ENCODE results near the gene KIF18B.
A peak's percentile ranks its signal among the peaks of the same experiment; 100 is the strongest.

Gene KIF18B

DNA sequence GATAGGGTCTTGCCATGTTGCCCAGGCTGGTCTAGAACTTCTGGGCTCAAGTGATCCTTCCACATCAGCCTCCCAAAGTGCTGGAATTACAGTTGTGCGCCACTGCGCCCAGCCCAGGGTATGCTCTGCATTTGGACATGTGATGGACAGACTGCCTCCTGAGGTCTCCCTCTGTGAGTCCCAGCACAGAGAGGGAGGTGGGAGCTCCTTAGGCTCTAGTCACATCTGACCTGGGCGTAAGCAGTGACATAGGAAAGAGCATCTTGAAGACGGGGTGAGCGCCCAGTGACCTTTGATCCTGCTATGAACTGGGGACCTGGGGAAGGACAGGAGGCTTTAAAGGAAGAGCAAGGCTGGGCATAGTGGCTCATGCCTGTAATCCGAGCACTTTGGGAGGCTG is 30.1 kb downstream of the KIF18B start:
- no peak for DNase-seq

DNA sequence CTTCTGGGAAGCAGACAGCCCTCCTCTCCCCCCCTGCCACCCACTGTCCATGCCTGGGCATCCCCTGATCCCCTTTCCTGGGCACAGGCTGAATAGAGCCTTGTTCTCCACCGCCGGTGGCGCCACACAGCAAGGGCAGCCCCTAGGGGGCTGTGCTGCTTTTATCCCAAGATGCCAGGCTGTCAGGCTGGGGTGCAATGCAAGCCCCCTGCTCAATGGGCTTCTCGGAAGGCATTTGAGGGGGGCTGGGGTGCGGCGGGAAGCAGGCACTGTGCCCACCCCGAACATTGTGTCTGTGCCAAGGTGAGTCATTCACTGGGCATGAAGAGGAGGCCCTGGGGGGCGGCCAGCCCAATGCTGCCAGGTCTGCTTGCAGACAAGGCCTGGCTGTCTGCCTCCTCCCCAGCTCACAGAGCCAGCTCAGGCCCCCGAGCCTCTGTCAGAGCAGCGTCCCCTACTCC is 30.8 kb downstream of the KIF18B start:
- no peak for DNase-seq

DNA sequence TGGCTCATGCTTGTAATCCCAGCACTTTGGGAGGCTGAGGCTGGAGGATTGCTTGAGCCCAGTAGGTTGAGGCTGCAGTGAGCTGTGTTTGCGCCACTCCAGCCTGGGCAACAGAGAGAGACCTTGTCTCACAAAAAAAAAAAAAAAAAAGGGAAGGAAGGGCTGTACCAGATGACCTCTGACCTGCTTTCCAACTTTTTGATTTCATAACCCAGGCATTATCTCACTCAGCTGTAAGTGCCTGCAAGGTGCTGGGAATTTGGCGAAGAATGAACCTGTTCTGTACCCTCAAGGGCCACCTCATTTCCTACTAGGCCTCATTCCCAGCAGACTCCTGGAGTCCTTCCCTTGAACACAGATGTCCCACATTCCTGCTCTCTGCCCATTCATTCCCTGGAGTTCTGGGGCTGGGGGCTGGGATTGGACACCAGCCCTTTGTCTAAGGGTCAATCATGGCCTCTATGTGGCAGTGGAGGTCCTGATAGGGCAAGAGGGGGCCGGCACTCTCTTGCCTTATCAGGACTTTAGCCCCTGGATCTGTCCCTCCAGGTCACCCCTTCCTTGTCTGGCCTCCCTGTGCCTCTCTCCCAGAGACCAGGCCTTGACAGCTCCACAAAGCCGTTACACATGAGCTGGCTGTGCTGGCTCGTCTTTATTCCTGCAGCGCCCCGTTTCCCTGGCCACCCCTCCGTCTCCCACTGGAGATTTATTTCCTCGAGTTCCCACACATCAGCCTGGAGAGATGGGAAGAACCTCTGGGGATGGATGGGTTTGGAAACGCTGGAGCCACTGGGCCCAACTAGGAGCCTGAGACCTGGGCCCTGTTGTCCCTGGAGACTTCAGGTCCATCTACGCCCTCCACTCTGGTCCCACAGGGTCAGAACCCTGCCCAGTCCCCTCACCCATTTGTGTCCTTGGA is 31.5 kb downstream of the KIF18B start:
- DNase-seq, result no peak

DNA sequence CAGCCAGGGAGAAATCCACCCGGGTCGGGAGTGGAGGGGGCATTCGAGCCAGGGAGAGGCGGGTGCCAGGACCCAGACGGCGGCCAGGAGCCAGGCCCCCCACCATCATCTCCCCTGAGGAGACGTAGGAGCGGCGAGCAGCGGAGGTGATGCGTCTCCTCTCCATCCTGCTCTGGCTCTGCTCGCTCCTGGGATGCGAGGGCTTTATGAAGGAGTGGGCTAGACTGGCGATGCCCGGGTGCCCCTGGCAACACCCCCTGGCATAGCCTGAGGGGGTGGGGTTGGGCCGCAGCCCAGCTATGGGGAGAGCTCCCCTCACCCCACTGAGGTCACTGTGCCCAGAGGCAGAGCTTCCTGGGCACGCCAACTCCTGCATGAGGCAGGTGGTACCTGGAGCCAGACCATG is 32.2 kb downstream of the KIF18B start, which contains the start of gene GFAP:
Gene GFAP, minus strand, starts transcription at position 180 of the 406 bp plus-strand sequence. Its CDS starts 14 bp downstream, at position 166.
- no peak for DNase-seq

DNA sequence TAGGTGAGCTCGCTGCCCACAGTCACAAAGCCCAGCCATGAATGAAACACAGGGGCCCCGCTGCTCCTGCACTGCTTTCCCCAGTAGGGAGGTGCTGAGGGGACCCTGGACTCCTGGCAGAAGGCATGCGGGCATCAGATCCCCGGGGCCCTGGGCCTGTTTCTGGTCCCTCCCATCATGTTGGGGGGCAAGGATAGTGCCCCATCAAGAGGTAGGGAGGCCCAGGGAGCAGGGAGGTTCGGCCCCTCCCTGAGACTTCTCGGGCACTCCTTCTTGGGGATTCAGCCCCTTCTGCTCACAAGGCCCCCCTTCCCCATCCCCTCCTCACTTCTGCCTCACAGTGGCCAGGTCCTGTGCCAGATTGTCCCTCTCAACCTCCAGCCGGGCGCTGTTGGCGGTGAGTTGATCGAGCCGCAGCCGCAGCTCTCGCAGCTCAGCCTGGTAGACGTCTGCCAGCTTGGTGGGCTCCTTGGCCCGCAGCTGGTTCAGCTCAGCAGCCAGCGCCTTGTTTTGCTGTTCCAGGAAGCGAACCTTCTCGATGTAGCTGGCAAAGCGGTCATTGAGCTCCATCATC is 32.8 kb downstream of the KIF18B start:
- no peak for DNase-seq

DNA sequence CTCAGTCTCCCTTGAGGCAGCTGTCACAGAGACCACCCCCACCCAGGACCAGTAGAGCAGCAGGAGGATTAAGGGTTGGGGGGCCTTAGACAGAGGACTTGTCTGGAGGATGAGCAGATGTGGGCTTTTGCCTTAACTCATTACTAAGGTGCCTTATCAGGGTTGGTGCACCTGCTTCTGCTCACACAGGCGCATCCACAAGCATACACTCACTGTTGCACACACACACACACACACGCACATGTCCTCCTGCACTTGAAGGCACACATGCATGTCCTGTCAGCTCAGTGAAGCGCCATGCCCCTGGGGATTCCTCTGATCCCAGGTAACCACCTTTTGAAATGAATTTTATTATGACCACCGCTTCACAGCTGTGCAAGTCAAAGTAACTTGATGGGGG is 33.4 kb downstream of the KIF18B start:
- no peak for DNase-seq

DNA sequence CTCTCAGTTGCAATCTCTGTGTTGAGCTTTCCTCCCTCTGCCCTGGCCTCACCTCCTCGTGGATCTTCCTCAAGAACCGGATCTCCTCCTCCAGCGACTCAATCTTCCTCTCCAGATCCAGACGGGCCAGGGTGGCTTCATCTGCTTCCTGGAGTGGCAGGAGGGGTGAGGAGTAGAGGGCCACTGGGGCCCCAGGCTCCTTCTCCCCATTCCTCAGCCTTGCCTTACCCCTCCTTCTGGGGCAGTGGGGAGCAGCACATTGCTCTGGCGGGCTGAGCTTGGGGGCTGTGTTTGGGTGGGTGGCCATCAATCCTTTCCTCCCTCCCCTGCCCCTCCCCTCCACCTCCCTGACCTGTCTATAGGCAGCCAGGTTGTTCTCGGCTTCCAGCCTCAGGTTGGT is 33.9 kb downstream of the KIF18B start:
- no peak for DNase-seq

DNA sequence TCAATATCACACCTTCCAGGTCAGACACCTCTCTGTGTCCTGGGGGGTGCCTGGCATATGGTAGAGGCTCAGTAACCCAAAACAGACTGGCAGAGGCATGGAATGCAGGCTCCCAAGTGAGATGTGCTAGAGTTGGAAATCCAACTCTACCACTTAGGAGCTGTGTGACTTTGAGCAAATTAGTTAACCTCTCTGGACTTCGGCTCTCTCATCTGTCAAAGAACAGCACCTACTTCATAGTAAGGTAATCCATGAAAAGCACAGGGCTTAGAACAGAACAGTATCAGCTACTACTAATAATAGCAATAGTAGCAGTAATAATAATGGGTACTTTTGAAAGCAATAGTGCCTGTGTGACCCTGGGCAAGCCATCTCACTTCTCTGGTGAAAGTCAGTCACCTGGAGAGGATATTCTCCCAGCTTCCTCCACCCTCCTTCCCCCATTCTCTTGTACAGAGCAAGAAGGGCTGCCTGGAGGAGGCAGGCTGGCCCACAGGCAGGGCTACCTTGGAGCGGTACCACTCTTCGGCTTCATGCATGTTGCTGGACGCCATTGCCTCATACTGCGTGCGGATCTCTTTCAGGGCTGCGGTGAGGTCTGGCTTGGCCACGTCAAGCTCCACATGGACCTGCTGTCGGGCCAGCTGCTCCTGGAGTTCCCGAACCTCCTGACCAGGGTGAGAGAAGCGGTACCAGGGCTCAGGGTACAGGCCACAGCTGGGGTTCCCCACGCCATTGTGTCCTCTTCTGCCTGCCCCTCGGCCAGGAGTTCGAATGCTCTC is 34.6 kb downstream of the KIF18B start:
- DNase-seq, result no peak

DNA sequence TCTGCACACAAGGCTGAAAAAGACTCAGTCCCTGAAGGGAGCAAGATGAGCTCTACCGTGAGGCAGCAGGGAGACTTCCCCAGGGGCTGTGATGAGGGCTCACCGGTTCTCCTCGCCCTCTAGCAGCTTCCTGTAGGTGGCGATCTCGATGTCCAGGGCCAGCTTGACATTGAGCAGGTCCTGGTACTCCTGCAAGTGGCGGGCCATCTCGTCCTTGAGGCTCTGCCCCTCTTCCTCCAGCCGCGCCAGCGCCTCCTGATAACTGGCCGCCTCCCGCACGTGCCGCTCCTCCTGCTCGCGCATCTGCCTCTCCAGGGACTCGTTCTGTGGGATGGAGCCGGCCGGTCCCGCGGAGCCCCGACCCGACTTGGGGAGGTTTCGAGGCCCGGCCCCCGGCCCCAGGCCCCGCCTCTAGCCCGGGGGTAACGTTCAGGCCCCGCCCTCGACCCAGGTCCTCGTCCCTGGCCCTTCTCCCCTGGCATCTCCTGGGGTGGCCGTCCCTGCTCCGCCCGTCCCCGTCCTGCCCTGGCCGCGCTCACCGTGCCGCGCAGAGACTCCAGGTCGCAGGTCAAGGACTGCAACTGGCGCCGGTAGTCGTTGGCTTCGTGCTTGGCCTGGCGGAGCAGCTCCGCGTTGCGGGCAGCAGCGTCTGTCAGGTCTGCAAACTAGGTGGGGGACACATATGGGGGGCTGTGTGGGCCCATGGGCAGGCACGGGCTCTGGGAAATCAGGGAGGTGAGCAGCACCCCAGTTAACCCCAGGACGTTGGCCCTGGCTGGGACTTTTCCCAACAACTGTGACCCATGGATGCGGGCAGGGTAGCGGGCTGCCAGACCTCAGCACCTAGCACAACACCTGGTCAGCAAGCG is 36.2 kb downstream of the KIF18B start:
- peak; percentile 58 to 62 for DNase-seq

DNA sequence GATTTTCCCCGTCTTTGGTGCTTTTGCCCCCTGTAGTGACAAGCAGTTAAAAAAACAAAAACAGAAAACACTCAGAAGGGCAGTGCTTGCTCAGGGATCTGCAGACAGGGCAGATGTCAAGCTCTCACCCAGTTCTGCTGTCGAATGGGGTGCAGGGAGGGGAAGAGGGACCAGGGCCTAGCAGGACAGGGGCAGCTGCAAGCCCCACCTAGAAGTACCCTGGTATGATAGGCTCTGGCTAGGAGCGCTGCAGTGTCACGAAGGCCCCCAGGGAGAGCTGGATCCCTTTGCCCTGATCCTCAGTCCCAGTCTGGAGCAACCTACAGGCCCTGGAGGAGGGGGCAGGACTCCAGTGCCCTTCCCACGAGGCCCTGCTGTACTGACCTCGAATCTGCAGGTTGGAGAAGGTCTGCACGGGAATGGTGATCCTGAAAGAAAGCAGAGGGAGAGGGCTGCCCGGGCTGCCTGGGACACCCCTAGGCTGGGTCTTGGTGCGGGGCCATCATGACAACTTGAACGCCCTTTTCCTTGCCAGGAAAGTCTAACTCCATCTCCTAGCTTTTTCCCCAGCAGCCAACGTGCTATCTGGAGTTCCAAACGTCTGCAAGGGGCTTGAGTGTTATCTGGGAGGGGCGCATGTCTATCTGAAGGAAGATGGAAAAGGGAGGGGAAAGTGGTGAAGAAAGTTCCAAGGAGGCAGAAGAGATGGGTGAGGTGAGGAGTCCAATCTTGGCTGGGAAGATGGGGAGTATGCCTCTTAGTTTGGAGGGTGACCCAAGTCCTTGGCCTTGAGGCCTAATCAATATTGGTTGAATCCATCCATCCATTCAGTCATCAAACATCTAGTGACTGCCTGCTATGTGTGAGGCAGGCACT is 37.1 kb downstream of the KIF18B start:
- no peak for DNase-seq

DNA sequence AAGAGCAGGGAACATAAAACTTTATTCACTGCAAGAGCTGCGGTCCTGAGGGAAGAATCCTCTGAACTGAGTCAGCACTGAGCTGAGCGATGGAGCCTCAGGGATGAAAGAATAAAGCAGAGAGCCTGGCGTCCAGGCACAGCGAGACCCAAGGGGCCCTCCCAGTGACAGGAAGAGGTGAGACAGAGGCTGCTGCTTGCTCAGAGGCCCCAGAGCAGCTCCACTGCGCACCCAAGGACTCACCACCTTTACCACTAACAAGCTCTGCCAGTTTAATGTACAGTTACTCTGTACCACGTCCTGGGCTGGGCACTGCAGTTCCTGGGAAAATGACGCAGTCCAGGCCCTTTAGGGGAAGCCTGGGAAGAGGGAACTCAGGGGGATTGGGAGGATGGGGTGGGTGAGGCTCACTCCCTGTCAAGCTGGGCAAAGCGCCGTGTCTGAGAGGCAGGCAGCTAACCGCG is 37.9 kb downstream of the KIF18B start:
- no peak for DNase-seq

DNA sequence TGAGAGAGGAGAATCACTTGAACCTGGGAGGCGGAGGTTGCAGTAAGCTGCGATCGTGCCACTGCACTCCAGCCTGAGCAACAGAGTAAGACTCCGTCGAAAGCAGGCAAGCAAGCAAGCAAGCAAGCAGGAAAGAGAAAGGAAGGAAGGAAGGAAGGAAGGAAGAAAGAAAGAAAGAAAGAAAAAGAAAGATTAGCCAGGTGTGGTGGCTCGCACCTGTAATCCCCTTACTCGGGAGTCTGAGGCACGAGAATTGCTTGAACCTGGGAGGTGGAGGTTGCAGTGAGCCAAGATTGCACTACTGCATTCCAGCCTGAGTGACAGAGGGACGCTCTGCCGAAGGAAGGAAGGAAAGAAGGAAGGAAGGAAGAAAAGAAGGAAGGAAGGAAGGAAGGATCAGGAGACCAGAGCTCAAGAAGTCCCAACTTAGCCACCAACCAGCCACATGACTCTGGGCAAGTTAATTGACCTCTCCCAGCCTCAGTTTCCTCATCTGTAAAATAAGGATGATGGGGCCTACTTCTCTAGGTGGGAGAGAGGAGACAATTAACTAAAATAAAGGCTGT is 38.7 kb downstream of the KIF18B start:
- no peak for DNase-seq

DNA sequence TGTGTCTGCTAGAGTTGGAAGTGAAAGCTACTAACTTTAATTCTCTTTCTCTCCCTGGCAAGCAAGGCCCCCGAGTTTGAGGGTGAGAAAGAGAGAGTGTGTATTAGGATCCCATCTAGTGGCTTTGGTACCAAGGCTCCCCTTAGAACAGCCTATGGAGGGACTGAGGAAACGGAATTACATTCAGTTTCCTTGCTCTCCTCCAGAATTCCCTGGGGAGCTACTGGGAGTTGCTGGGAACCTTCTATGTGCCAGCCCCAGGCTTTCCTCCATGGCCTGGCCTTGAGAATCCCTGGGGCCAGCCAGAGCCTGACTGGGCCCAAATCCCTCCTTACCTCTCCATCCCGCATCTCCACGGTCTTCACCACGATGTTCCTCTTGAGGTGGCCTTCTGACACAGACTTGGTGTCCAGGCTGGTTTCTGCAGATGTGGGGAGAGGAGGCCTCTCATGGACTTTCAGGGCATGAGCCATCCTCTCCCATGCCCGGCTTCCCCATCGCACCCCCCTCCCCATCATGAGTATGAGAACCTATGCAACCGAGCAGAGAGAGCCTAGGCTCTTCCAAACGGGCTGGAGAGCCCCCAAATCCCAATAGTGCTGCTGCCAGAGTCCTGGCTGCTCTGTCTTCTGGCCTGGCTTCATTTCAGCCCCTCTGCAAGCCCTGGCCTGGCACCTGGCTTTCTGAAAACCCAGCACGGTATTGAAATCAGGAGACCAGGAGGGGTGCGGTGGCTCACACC is 39.7 kb downstream of the KIF18B start:
- DNase-seq, result no peak

DNA sequence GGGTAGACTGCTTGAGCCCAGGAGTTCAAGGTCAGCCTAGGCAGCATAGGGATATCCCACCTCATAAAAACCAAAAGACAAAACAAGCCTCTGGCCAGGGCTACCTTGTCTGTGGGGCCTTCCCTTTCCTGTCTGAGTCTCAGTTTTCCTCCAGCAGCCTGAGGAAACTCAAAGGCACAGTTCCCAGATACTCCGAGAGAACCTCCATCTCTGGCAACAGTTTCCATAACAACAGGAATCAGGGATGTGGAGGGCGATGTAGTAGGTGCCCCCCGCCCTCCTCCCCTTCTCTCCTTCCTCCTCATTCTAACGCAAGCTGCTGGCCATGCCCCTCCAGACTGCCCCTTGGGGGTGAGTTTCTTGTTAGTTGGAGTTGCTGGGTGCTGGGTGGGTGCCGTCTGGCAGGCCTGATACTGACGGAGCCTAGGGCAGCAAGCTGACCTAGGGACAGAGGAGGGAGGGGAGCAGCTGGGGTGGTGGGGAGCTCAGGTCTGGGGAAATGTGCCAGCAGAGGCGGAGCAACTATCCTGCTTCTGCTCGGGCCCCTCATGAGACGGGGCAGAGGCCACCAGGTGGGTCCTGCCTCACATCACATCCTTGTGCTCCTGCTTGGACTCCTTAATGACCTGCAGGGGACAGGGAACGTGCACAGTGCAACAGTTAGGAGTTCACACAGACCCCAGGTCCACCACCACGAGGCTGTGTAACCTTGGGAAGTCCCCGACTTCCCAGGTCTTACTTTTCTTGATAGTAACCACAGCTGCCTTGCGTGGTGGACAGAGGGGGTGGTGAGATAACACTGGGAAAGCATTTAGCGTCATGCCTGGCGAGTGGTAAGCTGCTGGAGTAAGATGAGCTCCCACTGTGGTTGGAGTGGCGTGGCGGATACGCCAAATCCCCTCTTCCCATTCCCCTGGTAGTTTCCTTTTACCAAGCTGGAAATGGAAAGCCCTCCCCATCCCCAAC is 40.5 kb downstream of the KIF18B start:
- no peak for DNase-seq

DNA sequence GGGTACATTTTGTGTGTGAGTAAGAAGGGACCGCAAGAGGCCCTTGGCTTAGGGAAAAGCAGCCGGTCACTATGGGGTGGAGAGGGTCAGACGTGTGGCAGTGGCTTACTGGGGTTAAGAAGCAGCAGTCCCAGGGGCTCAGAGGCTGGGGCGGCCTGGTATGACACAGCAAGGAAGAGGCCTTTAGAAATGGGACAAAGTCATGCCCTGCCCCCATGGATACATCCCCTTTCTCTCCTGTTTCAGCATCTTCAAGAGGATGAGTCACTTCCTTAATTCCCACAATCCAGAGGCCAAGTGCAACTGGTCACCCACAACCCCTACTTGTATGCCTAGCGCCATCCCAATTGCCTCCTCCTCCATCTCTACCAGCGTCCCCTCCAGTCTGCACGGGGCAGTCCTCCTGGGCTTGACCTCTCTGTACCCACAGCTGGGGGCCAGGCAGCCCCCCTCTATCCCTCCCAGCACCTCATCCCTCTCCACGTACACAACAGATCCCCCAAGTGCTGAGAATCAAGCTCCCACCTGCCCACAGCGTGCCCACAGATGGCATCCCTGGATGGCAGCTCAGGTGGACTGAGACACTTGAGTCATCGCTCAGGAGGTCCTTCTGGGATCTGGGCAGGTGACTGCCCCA is 41.4 kb downstream of the KIF18B start:
- DNase-seq, result peak in 1 of 2 donors; percentile 19

DNA sequence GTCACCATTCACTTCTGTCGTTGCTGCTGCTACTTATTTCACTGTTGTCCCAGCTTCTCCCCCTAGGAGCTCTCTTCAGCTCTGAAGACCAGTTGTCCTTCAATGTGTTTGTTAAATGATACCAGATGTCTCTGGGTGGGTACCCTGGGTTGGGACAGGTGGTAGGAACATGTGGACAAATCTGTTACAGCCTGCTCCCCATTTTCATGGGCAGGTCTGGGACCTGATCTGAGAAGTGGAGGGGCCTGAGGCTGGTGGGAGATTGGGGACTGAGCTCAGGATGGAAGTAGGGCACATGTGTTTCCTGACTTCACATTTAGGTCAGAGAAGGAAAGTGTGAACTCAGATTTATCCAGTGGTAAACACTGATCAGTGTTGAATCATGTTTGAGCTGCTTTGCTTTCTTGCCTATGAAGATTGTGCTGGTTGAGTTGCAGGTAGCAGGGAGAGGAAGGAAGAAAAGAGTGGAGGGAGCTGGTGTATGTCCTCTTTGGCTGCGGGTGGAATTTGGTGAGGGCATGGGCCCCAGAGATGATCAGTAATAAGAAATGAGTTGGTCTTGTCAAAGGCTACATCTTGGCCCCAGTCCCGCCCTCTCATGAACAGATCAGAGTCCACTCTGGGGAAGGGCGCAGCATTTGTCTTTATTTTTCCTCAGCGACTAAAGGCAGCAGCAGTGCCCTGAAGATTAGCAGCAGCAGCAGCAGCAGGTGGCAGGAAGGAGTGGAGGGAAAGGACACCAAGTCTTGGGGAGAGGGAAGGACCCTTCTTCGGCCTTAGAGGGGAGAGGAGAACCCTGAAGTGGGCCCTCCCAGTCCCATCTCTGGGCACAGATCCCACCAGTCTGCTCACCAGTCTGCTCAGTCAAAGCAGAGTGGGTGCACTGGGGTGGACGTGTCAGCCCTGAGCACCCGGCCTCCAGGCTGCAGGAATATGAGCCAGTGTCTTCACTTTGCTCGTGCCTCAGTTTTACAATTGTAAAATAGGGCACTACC is 42.3 kb downstream of the KIF18B start:
- no peak for DNase-seq
